Astrocyte (in vitro differentiated cells and primary cell): Measurements from ENCODE around the gene CACNA1E.

Experiments used
- CTCF ChIP-seq: IDR thresholded peaks from 2 replicates; pipeline ENCODE4 v1.5.1; 2011; ENCODE audit warnings: low read depth, mild to moderate bottlenecking, inconsistent platforms, low read length, moderate library complexity; ENCODE audit not compliant: insufficient read depth
- EZH2 ChIP-seq: IDR thresholded peaks from 2 replicates; pipeline ENCODE4 v1.6.1; 2012; ENCODE audit warnings: mild to moderate bottlenecking, low read length, inconsistent platforms; ENCODE audit not compliant: insufficient read depth

- no peak for TF ChIP-seq CTCF
- TF ChIP-seq EZH2, result no peak
These were observed 100.3 kb downstream of the CACNA1E start for GRCh38 chr1:181583598-181583997.
